Endometrium (tissue), 2 donors: Measurements from ENCODE around the gene SPDYA.
"Not testable (repeated sequence)": the region's sequence is repeated elsewhere in the genome, so short reads cannot be mapped to it uniquely, and the experiment has no call there.

Experiments used
- FAIRE-seq: peaks from 2 replicates; lab custom pipeline; 2012; peaks lifted over from hg19 to GRCh38; lab: Jason Lieb, UNC
- donor health status: control.
- donor health status: control.

The SPDYA gene

DNA sequence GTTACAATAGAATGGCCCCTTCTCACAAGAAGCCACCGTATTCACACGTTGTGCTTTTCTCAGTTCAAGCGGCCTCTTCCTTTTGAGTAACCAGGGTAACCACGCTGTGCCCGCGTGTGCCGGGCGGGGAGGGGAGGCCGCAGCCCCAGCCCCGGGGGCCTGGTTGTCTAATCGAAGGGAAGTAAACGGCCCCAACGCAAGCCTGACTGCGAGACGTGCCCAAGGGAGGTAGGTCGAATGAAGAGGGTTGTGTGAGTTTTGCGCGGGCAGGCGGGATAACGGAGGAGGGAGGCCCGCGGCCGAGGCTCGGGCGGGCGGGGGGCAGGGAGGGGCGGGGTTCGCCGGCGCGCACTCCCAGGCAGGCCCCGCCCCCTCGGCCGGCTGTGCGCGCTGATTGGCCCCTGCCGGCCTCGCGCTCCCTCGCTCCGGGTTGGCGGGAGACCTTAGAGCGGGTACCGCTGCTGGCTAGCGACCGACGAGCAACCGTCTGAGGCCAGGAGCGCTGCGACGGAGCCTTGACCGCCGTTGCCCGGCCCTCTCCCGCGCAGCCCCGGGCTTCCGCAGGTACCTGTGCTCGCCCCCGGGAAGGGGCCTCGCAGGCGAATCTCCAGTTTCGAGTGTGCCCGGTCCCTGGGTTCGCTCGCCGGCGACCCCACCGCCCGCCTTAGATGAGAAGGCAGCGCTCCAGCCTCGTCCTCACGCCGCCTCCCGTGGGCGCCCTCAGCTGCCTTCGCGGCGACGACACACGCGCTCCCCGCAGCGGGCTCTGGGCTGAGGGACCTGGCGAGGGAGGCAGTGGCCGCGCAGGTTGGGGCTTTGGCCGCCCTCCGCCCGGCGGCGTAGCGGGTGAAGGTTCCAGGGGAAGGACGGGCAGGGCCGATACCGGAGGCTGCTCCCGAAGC lies at the start of gene SPDYA:
SPDYA (plus strand) TSS at position 451 of the 902 bp plus-strand sequence. CDS start 5,181 bp downstream, outside the sequence.
- no peak for FAIRE-seq

DNA sequence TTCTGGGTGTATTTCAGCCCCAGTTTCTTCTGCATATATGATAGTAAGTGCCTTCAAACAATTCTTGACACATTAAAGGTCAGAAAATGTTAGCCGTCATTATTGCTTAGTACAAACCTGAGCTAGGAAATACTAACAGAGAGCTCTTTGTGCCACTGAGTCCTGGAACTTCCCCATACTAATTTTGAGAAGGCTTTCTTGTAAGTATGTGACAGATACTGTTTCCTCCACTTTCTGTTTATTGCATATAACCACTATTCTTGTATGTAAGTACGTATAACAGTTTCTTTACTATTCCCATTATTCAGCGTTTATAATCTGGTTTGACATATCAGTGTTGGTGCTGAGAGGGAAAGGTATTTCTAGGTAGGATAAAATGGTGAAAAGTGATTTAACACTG lies 49.2 kb upstream of the SPDYA start:
- FAIRE-seq = no peak

DNA sequence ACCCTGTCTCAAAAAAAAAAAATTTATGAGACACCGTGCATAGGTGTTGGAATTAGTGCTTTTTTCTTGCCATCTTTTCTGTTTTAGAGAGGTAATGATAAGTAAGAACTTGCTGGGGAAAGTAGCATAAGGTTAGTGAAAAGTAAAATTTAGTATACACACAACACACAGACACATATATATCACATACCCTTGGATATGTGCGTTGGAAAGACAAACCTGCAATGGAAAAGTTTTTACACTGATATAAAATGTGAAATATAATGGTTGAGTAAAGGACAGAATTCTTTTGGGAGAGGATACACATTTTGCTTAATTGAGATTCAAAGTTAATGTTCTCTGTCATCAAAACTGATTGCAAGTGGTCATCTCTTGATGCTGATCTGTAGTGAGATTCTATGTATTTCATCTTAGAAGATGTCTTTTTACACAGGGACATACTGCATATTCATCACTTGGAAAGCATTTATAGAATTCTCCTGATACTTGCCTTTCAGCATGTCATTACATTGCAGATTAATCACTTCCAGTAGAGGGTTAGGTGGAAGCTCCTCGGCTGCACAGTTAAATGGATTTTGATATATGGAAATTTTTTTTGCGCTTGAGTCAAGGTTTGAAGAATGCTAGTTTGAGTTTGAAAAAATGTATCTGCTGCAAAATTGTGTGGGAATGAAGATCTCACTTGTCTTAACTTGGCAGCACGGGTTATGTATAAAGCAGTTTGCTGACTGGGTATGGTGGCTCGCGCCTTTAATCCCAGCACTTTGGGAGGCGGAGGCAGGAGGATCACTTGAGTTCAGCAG lies 45.5 kb upstream of the SPDYA start:
- no peak for FAIRE-seq

DNA sequence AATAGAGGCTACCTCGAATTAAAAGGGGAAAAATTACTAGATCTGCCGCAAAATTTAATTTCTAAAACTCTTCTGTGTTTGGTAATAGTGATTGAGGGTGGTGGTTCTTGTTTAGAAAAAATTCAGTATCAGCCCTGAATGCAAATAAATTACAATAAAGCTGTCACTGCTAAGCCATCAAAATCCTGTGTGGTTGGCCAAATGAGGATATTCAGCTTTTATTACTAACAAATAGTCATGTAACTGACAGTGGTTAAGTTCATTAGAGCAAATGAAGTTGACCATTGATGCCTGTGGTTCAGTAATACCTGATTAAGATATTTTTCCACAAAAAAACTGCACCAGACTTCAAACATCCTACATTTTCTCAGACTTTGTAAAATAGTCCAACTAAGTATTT lies 44.6 kb upstream of the SPDYA start:
- no peak for FAIRE-seq

DNA sequence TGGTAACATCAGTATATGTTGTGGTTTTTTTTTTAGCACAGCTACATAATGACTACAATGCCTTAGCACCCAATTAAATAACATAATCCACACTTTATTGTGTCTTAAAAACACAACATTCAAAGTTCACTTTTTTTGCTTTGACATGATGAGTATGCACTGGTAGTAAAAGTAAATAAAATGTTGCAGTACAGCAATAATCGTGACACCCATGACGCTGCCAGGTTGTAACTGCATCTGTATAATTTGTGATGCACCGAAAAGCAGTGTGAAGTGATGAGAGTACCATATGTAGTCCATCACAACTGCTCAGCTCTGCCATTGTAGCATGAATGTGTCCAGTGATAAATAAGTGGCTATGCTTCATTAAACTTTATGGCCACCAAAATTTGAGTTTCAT lies 43.3 kb upstream of the SPDYA start:
- FAIRE-seq = no peak

DNA sequence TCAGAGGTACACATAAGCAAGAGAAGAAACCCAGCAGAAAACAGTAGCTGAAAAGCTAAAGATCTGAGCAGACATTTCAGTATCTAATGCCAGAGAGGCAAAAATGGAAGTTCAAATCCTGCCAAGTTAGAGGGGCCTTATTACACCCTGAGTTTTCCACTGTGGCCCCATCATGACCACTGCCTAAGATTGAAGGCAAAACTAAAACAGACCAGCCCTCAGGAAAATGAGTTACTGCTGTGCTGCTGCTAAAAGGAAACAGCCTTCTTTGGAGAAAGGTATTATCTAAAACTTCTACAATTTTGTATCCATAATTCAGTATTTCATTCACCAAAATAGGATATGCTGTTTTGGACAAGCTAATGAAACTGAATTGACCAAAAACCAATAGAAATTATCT lies 42.2 kb upstream of the SPDYA start:
- FAIRE-seq = no peak

DNA sequence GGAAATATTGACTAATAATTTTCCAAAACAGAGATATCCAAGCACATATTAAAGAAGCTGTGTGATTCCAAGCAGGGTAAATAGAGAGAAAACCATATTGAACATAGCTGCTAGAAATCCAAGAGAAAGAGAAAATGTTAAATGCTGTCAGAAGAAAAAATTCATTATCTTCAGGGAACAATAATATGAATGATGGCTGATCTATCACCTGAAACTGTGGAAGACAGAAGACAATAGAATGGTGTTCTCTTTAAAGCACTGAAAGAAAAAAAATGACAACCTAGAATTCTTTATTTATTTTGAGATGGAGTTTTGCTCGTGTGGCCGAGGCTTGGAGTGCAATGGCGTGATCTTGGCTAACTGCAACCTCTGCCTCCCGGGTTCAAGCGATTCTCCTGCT lies 41.7 kb upstream of the SPDYA start:
- no peak for FAIRE-seq

DNA sequence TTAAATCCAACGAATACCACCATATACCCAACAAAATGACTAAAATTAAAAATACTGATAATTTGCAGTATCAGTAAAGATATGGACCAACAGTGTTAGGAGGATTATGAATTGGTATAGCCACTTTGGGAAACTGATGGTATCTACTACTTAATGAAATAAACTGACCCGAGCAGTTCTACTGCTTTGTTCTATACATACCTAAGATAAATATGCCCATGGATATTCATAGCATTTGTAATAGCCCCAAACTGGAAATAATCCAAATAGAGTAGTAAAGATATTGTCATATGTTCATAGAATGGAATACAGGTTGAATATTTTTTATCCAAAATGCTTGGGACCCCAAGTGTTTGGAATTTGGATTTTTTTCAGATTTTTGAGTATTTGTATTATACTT lies 38.3 kb upstream of the SPDYA start:
- no peak for FAIRE-seq

DNA sequence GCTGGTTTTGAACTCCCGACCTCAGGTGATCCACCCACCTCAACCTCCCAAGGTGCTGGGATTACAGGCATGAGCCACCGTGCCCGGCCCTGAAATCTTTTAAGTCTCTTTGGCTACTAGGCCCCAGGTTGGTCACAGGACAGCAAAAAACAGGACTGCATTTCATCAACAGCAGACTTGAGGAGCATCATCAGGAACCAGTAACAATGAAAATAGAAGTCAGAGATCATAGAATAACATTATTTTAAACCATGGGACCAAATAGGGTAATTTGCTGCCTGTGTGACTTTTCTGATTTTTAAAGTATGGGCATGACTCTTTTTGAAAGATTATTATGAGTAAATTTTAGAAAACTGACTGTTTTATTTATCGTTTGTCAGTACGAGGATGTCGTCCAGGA lies 34.2 kb upstream of the SPDYA start:
- no peak for FAIRE-seq

DNA sequence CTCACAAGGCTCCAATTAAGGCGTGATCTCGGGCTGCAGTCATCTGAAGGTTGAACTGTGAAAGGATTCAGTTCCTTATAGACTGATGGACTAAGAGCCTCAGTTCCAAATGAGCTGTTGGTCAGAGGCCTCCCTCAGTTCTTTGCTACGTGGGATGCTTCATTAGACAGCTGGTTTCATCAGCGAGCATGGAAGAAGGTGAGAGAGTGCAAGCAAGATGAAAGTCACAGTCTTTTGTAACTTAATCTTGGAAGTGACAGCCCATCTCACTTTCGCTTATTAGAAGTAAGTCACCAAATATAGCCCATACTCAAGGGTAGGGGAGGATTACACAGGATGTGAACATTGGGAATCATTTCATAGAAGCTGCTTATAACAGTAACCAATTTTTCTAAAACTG lies 32.2 kb upstream of the SPDYA start:
- FAIRE-seq = no peak

DNA sequence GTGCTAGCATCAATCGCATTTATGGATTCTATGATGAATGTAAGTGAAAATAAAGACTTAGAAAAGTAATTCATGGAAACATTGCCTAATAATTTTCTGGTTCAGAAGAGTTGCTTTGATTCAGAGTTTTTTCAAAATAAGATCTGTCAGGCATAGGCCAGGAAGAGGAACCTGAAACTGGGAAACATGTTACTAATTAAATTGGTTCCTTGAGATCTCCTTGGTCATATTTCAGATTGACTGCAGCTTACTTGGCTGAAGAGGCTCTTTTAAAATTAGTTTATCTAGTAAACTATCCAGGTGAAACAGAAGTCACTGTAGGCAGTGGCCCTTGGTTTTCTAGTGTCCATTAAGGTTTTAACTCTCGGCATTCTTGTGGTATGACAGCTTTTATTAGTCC lies 31.6 kb upstream of the SPDYA start:
- no peak for FAIRE-seq

DNA sequence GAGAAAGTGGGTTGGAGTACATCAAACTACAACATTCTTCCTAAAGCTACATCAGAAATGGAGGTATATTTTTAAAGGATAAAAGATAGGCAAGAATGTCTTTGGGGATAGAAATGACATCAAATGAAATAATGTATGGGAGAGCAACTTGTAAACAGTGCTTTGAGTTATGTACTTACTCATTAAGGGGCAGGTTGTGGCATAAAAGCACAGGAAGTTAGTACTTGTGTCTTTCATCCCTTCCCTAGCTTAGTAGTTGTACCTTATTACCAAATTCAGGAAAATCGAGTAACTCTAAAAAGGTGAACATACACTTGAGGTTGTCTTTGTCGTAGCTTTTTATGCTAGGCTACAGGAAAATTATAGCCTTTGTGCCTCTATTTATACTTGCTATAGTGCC lies 30.1 kb upstream of the SPDYA start:
- no peak for FAIRE-seq

DNA sequence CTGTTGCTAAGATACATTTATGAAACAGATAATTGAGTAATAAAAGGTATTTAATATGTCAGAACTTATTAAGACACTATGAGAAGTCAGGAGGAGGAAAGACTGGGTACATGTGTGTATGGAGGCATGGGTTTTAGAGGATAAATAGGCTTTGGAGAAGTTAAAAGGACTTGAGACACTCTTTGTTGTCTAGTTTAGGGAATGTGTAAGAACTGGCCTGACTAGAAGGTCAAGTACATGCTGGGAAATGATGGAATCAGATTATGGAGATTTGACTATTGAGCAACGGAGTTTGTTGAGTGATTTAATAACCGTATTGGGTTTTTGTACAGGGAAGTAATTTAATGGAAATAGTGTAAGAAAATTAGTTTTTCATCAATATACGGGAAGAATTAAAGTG lies 28.2 kb upstream of the SPDYA start:
- no peak for FAIRE-seq

DNA sequence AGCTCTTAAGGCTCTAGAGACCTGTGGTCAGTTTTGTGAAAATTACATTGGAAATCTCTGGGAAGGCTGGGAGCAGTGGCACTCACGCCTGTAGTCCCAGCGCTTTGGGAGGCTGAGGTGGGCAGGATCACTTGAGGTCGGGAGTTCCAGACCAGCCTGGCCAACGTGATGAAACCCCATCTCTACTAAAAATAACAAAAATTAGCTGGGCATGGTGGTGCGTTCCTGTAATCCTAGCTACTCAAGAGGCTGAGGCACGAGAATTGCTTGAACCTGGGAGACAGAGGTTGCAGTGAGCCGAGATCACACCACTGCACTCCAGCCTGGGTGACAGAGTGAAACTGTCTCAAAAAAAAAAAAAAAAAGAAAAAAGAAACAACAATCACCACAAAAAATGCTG lies 26.1 kb upstream of the SPDYA start:
- not testable (repeated sequence) for FAIRE-seq

DNA sequence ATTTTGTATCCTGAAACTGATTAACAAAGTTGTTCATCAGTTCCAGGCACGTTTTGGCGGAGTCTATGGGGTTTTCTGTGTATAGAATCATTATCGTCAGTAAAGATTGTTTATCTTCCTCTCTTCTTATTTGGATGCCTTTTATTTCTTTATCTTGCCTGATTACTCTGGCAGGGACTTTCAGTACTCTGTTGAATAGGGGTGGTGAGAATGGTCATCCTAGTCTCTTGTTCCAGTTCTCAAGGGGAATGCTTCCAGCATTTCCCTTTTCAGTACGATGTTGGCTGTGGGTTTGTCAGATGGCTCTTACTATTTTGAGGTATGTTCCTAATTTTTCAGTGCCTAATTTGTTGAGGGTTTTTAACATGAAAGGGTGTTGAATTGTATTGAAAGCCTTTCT lies 14.0 kb upstream of the SPDYA start:
- FAIRE-seq = no peak

DNA sequence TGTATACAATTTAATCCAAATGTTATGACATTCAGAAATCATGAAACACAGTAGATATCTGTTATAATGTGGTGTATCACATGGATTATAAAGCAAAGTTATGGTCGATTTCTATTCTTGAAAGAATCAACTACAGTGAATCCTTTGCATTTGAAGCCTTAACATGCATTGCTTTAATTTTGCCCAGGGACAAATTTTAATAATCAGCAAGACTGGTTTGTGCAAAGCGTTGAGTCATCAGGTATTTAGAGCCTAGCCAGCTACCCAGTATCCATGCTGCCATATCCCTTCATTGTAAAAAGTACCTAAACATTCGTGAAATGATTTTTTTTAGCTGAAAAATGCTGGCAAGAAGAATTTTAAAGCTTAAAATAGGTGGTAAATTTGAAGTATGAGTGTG lies 8.9 kb upstream of the SPDYA start:
- no peak for FAIRE-seq

DNA sequence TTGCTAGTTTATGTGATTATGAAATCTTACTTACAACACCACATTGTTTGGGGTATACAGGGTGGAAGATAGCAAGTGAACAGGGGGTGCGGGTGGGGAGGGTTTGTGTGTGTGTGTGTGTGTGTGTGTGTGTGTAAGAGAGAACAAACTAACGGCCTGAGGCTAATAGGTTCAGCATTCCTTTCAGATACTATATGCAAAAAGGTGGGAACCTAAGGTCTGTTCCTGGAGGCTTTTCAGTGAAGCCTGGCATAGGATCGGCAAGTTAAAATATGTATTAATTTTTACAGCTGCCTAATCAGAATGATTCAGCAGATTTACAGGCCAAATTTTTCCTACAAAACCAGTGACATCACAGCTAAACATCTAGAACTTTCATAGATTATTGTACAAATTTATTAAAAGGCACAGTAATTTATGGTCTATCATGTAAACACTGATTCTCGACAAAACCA lies 7.6 kb upstream of the SPDYA start:
- FAIRE-seq = no peak

DNA sequence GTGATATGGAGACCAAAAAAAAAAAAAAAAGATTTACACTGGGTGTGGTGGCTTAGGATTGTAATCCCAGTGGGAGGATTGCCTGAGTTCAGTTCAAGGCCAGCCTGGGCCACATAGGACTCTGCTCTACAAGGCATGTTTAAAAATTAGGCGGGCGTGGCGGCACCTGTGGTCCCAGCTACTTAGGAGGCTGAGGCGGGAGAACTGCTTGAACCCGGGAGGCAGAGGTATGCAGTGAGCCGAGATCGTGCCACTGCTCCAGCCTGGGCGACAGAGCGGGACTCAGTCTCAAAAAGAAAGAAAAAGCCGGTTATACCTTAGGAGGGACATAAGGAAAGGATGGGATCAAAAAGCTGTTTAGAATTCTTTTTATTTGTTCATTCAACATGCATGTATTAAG lies 707 bp upstream of the SPDYA start:
- no peak for FAIRE-seq

DNA sequence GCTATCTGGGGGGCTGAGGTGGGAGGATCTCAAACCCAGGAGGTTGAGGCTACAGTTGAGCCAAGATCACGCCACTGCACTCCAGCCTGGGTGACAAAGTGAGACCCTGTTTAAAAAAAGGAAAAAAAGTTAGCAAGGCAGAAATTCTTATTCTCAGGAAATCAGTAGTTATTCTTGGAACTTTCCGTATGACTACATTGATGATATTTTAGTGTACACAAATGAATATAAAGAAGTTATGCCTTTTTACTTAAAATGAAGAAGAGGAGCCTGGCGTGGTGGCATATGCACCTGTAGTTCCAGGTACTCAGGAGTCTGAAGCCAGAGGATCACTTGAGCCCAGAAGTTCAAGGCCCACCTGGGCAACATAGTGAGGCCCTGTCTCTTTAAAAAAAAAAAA lies 7.4 kb downstream of the SPDYA start:
- no peak for FAIRE-seq

DNA sequence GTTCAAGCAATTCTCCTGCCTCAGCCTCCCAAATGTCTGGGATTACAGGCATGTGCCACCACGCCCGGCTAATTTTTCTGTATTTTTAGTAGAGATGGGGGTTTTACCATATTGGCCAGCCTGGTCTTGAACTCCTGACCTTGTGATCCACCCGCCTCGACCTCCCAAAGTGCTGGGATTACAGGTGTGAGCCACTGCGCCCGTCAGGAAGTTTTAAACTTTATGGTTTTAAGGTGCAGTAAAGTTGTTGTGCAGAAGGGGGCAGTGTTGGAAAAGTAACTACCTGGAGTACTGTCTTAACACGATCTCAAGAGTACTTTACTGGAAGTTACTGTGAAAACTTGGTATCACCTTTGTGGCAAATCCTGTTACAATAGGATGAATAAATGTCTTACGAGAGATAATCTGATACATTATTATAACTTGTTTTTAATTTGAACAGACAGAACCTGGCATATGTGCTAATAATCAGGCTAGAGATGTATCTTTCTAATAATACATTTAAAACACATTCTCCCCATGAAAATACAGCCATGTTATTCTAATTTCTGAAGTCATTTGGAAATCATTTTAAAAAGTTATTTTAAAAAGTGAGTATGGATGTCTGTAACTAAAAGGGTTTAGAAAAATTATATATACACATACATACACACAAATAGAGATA lies 10.8 kb downstream of the SPDYA start:
- FAIRE-seq = peak; percentile 46

DNA sequence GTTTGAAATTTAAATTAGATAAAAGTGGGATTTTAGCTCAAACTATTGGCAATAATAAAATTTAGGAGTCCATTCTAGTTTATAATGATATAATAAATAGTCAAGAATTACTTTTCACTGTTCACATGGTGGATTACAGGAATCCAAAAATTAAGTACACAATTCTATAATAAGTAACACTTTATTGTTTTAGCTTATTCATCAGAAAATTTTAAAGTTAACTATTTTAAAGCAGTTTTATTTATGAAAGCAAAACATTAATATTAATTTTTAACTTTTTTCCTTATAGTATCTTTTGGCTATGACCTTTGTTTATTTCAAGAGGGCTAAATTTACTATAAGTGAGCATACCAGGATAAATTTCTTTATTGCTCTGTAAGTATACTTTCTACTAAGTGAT lies 11.4 kb downstream of the SPDYA start:
- FAIRE-seq = no peak

DNA sequence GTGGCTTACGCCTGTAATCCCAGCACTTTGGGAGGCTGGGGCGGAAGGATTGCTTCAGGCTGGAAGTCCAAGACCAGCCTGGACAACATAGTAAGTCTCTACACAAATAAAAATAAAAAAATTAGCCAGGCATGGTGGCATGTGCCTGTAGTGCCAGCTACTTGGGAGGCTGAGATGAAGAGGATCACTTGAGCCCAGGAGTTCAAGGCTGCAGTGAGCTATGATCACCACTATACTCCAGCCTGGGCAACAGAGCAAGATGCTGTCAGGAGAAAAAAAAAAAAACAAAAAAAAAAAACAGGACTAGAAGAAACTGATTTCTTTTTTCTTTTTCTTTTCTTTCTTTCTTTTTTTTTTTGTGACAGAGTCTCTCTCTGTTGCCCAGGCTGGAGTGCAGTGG lies 13.6 kb downstream of the SPDYA start:
- FAIRE-seq = no peak

DNA sequence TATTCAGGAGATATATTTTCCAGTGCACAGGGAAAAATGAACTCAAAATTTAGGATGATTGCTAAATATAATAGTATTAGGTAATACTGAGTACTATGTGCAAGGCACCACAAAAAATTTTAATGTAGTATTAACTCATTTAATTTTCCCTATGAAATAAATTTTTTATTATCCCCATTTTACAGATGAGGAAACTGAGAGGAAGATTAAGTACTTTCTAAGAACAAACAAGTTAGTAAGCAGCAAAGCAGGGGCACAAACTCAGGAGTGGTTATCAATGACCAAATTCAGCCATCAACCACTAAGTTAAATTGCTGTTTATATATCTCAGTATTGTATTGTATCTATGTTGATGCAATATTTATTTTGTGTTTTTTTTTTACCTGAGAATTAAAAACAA lies 14.2 kb downstream of the SPDYA start:
- no peak for FAIRE-seq
